HUES6 (cell line): ENCODE measurements around the gene NCKAP5.
"Not testable (repeated sequence)": the region's sequence is repeated elsewhere in the genome, so short reads cannot be mapped to it uniquely, and the experiment has no call there.

Experiments used
- H3K27ac ChIP-seq: 2 replicates; pipeline ENCODE4 v1.7.0; 2013; ENCODE audit warnings: low read depth, mild to moderate bottlenecking, low read length, inconsistent platforms
- H3K27me3 ChIP-seq: 2 replicates; pipeline ENCODE4 v1.6.1; 2013; ENCODE audit warnings: low read length; ENCODE audit not compliant: control insufficient read depth, insufficient read depth
- H3K36me3 ChIP-seq: 2 replicates; pipeline ENCODE4 v1.6.1; 2013; ENCODE audit warnings: low read length; ENCODE audit not compliant: control insufficient read depth, insufficient read depth
- H3K4me1 ChIP-seq: 2 replicates; pipeline ENCODE4 v1.6.1; 2013; ENCODE audit warnings: low read length; ENCODE audit not compliant: control insufficient read depth, insufficient read depth
- H3K4me3 ChIP-seq: 2 replicates; pipeline ENCODE4 v1.5.1; 2013; ENCODE audit warnings: low read depth, low read length
- H3K9ac ChIP-seq: one replicate; pipeline ENCODE4 v1.6.1; 2013; ENCODE audit warnings: mild to moderate bottlenecking, low read length
- H3K9me3 ChIP-seq: 2 replicates; pipeline ENCODE4 v1.6.1; 2013; ENCODE audit warnings: low read depth, low read length; ENCODE audit not compliant: control insufficient read depth, insufficient read depth

NCKAP5 gene

DNA sequence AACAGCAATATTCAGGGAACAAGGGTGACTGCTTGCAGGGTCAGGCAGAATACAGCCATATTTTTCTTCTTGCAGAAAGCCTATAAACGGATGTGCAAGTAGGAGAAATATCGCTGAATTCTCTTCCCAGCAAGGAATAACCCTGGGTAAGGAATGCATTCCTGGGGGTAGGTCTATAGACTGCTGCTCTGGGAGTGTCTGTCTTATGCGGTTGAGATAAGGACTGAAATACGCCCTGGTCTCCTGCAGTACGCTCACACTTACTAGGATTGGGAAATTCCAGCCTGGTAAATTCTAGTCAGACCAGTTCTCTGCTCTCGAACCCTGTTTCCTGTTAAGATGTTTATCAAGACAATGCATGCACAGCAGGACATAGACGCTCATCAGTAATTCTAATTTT is 361.6 kb downstream of the NCKAP5 start:
- not testable (repeated sequence) for H3K9ac ChIP-seq, H3K27ac ChIP-seq, H3K36me3 ChIP-seq, H3K4me1 ChIP-seq, H3K4me3 ChIP-seq, H3K27me3 ChIP-seq
- peaks cover 24% of the 10 kb centered on the region for H3K9me3 ChIP-seq

DNA sequence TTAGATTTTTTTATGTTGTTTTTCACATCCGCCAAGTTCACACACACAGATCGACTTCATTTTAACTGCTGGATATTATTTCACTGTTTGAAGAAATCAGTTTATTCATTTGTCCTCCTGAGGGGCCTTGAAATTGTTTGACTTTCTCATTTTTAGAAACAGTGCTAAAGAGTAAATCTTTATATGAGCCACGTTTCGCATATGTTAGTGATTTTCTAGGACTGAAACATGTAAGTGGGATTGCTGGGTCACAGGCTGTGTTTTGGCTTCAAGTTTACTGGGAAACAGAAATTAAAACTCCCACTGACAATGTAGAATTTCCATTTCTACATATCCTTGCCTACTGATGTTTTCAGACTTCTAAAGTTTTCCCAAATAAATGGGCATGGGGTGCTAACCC is 363.8 kb downstream of the NCKAP5 start:
- H3K9me3 ChIP-seq: peaks cover 24% of the 10 kb centered on the region
- no peak overlapping the region for H3K9ac ChIP-seq
- no peaks in the 10 kb centered on the region for H3K36me3 ChIP-seq
- no peaks in the 10 kb centered on the region for H3K4me1 ChIP-seq
- no peak overlapping the region for H3K27ac ChIP-seq
- H3K27me3 ChIP-seq: no peaks in the 10 kb centered on the region
- no peak overlapping the region for H3K4me3 ChIP-seq

GRCh38 chr2:133200684-133201421 is 367.4 kb downstream of the NCKAP5 start:
- no peaks in the 10 kb centered on the region for H3K27me3 ChIP-seq
- no peaks in the 10 kb centered on the region for H3K4me1 ChIP-seq
- H3K36me3 ChIP-seq: no peaks in the 10 kb centered on the region
- H3K27ac ChIP-seq: no peak overlapping the region
- no peak overlapping the region for H3K4me3 ChIP-seq
- no peak overlapping the region for H3K9ac ChIP-seq
- 0 out of 2 replicates have a peak, but pooled peaks cover 5% of the 10 kb centered on the region for H3K9me3 ChIP-seq

- Histone ChIP-seq H3K4me1 (no peaks in the 10 kb centered on the region), H3K9me3 (no peaks in the 10 kb centered on the region), H3K27me3 (no peaks in the 10 kb centered on the region), H3K27ac (no peak overlapping the region), H3K36me3 (no peaks in the 10 kb centered on the region), H3K9ac (no peak overlapping the region), H3K4me3 (no peak overlapping the region)
These were observed 369.6 kb downstream of the NCKAP5 start for GRCh38 chr2:133198678-133199077.

DNA sequence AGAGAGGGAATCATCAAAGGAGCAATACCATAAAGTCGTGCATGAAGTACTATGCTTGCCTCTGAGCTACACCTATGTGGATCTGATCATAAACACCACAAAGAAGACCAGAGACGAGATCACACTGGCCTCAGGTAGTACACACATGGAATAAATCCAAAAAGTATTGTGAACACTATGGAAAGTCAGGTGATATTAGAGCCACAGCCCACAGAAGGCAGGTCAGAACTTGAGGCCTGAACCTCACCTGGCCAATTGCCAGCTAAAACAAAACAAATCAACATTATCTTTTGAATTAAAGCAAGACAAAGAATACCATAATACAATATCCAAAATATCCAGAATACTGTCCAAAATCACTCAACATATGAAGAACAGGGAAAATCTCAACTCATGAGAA is 371.1 kb downstream of the NCKAP5 start:
- Histone ChIP-seq H3K4me3 (no peak overlapping the region), H3K9ac (no peak overlapping the region), H3K27ac (no peak overlapping the region), H3K4me1 (no peaks in the 10 kb centered on the region), H3K27me3 (no peaks in the 10 kb centered on the region), H3K36me3 (no peaks in the 10 kb centered on the region), H3K9me3 (0 out of 2 replicates have a peak, but pooled peaks cover 2% of the 10 kb centered on the region)

GRCh38 chr2:133194777-133195335 is 373.4 kb downstream of the NCKAP5 start:
- no peaks in the 10 kb centered on the region for H3K36me3 ChIP-seq
- H3K27me3 ChIP-seq: no peaks in the 10 kb centered on the region
- H3K4me1 ChIP-seq: no peaks in the 10 kb centered on the region
- H3K9ac ChIP-seq: no peak overlapping the region
- no peak overlapping the region for H3K27ac ChIP-seq
- H3K9me3 ChIP-seq: 0 out of 2 replicates have a peak, but pooled peaks cover 2% of the 10 kb centered on the region
- no peak overlapping the region for H3K4me3 ChIP-seq

- no peak overlapping the region for H3K27ac ChIP-seq
These were observed 374.0 kb downstream of the NCKAP5 start for GRCh38 chr2:133194362-133194655.

GRCh38 chr2:133193544-133194361 is 374.5 kb downstream of the NCKAP5 start:
- no peaks in the 10 kb centered on the region for H3K36me3 ChIP-seq
- 0 out of 2 replicates have a peak, but pooled peaks cover 2% of the 10 kb centered on the region for H3K9me3 ChIP-seq
- no peaks in the 10 kb centered on the region for H3K4me1 ChIP-seq
- no peaks in the 10 kb centered on the region for H3K27me3 ChIP-seq
- no peak overlapping the region for H3K4me3 ChIP-seq
- no peak overlapping the region for H3K27ac ChIP-seq
- no peak overlapping the region for H3K9ac ChIP-seq

More at GRCh38 chr2:133194362-133194655, 374.0 kb downstream of the NCKAP5 start:
- Histone ChIP-seq H3K9ac (no peak overlapping the region), H3K9me3 (0 out of 2 replicates have a peak, but pooled peaks cover 2% of the 10 kb centered on the region), H3K36me3 (no peaks in the 10 kb centered on the region), H3K27me3 (no peaks in the 10 kb centered on the region), H3K4me3 (no peak overlapping the region), H3K4me1 (no peaks in the 10 kb centered on the region)

DNA sequence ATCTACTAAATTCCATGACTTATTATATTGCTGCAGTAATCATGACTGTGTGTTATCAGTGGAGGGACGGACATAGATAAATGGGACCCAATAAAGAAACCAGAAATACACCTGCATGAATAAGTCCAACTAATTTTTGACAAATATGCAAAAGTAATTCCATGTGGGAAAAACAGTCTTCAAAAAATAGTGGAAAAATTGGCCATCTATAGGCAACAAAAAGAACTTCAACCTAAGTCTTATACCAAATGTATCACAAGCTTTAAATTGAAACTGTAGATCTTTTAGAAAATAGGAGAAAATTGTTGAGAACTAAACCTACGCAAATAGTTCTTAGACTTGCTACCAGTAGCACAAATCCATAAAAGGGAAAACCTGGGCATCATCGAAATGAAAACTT is 376.2 kb downstream of the NCKAP5 start:
- Histone ChIP-seq H3K9ac (no peak overlapping the region), H3K27ac (no peak overlapping the region), H3K36me3 (no peaks in the 10 kb centered on the region), H3K27me3 (no peaks in the 10 kb centered on the region), H3K4me1 (no peaks in the 10 kb centered on the region), H3K9me3 (0 out of 2 replicates have a peak, but pooled peaks cover 2% of the 10 kb centered on the region), H3K4me3 (no peak overlapping the region)

DNA sequence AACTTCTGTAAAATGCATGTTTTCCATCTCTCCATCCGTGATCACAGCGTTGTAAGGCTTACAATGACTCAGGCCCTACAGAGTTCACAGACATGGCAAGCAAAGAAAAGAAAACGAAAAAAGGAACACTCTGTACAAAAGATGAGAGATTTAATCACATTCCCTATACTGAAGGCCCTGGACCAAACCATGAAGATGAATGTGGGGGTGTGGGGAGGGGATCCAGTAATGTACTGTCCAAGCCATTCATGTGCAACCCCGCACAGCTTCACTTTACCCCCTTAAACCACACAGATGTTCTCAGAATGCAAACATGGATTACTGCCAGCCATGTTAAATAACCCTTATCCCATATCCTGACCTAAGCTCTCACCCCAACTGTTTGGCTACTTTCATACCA is 391.1 kb downstream of the NCKAP5 start:
- no peak overlapping the region for H3K4me3 ChIP-seq
- no peaks in the 10 kb centered on the region for H3K36me3 ChIP-seq
- no peak overlapping the region for H3K27ac ChIP-seq
- H3K4me1 ChIP-seq: no peaks in the 10 kb centered on the region
- no peak overlapping the region for H3K9ac ChIP-seq
- H3K9me3 ChIP-seq: no peaks in the 10 kb centered on the region
- no peaks in the 10 kb centered on the region for H3K27me3 ChIP-seq

- Histone ChIP-seq H3K4me1 (no peaks in the 10 kb centered on the region), H3K9ac (no peak overlapping the region), H3K36me3 (no peaks in the 10 kb centered on the region), H3K27me3 (no peaks in the 10 kb centered on the region), H3K4me3 (no peak overlapping the region), H3K9me3 (no peaks in the 10 kb centered on the region), H3K27ac (no peak overlapping the region)
These were observed 392.3 kb downstream of the NCKAP5 start for GRCh38 chr2:133175926-133176325.
